NCI-H2029 treated with DMSO at 0.1 percent for 48 hours (cell line): ENCODE data around the gene TNFRSF25.
"Not testable (repeated sequence)": the region's sequence is repeated elsewhere in the genome, so short reads cannot be mapped to it uniquely, and the experiment has no call there.

Experiments
- DNase-seq: peaks from one replicate; lab custom pipeline; 2025; lab: John Stamatoyannopoulos, UW

The TNFRSF25 gene

GRCh38 chr1:6501279-6501813 is 35.4 kb upstream of the TNFRSF25 start:
- DNase-seq = no peak

- no peak for DNase-seq
Measured at GRCh38 chr1:6500544-6501278, 34.7 kb upstream of the TNFRSF25 start.

DNA sequence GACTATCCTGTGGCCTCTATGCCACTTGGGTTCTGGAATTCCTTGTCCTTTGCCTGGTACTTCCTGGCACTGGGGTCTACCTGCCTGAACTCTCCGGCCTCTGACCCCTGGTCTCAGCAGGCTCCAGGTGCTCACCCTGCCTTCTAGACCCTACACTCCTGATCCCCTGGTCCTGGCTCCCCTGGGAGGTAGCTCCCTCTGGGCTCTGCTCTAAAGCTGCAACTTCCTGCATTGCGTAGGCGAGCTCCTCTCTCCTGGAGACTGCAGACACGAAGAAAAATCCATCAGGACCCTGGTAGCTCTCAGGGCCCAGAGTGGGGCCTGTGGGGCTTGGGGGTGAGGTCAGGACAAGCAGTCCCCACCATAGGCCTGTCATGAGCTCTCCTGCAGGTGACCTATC is 33.3 kb upstream of the TNFRSF25 start:
- DNase-seq = no peak

- no peak for DNase-seq
Measured at GRCh38 chr1:6498576-6499111, 32.7 kb upstream of the TNFRSF25 start.

DNA sequence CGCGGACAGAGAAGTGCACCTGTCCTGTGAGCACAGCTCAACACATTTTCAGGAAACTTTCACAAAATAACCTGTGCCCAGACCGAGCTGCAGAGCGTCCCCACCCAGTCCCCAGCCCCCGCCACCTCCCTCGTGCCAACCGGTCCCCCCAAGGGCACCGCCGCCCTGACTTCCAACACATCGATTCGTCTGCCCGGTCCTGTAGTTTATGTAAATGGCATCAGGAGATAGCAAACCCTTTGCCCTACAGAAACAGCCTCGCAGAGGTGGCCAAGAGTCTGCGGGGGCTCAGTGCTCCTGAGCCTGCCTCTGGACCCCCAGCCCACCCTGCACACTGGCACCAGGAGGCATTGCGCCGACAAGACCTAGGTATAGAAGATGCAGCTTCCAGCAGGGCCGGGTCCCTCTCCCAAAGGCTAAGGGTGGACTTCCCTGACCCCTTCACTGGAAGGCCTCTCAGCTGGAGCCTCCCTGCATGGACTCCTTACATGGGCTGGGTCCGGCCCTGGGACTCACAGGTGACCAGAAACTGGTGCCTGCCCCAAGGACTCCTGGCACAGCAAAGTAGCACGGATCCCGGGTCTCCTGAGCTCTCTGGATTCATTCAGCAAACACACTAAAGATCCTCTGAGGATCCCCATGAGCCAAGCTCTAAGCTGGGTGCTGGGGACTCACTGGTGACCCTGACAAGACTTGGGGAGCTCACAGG is 32.0 kb upstream of the TNFRSF25 start:
- no peak for DNase-seq

- no peak for DNase-seq
Measured at GRCh38 chr1:6497215-6497866, 31.4 kb upstream of the TNFRSF25 start.

DNA sequence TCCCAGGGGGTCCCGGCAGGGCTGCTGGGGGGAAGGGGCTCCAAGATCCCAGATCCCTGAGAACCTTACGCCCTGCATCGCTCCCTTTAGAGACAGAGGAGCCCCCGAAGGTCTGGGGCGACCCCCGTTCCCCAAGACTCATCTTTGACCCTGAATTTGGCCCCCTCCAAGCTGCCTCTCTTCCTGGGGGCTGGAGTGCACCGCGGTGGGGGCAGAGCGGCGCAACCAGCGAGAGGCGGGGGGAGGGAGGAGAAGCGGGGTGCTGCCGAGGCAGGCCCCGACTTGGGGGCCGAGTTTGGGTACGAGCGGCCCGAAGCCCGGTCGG is 30.9 kb upstream of the TNFRSF25 start:
- DNase-seq = no peak

DNA sequence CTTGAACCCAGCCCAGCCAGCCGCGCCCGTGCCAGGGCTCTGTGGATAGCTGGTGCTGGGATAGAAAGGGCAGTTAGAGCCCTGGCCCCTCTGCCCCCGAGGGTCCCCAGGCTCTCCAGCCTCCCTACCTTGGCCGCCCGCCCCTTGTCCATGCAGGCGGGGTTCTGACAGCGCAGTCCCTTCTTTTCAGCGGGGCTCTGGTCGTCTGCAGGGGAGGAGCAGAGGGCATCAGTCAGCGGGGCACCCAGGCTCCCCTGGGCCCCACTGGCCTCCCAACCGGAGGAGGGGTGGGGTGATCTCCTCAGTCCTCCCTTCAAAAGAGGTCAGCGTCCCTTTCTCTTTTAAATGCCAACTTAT is 30.4 kb upstream of the TNFRSF25 start:
- no peak for DNase-seq

DNA sequence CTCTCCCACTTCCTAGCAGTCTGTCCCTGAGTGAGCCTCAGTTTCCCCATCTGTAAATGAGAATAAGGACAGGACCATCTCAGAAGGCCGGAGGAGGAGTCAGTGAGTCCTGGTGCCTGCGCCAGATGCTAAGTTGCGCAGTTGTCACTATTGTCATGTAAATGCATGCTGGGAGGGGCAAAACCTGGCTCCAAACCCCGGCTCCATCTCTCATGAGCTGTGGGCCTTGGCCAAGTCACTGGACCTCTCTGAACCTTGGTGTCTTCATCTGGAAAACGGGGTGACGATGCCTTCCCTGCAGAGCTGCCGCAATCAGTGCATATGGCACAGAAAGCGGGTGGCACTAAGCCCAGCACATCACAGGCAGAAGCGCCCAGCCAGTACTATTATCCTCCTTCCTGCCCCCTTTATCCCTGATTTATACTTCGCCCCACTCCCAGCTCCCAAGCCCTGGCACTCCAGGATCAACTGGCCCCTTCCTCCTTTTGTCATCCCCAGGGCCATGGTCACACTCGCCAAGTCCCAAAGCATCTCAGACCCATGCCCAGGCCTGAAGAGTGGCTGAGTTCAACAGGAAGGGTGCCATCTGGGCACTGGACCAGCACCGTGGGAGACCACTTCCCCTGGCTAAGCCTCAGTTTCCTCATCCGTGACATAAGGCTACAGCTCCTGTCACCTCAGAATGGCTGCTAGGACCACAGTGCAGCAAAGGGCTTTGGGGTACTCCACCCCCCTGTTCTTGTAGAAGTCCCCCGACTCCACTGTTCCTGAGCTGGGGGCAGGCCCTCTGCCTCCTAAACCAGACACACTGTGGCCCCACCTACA is 29.8 kb upstream of the TNFRSF25 start:
- no peak for DNase-seq

DNA sequence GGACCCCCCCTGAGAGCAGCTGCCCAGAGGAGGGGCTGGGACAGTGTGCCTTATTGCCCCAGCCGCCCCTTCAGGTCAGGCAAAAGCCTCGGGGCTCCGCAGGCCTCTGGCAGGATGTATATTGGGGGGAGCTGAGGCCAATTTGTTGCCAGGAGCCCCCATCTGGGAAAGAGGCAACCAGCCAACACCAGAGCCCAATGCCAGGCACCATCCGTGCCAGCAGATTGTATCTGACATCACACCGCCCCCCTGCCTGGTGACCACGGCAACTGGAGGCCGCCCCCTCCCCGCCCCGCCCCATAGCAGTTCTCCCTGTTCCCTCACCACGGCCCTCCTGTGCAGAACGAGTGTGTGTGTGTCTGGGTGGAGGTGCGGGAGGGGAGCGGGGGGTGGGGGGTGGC is 29.1 kb upstream of the TNFRSF25 start:
- no peak for DNase-seq

- DNase-seq = no peak
Measured at GRCh38 chr1:6494627-6495026, 28.7 kb upstream of the TNFRSF25 start.

- DNase-seq = not testable (repeated sequence)
Measured at GRCh38 chr1:6493834-6494223, 27.9 kb upstream of the TNFRSF25 start.

- DNase-seq = no peak
Measured at GRCh38 chr1:6491966-6492365, 26.0 kb upstream of the TNFRSF25 start.

- no peak for DNase-seq
Measured at GRCh38 chr1:6491480-6491962, 25.5 kb upstream of the TNFRSF25 start, which contains the start of gene PLEKHG5. PLEKHG5 (minus strand) TSS chr1:6491667; CDS start chr1:6477571, 14,096 bp downstream.

GRCh38 chr1:6491081-6491449 is 25.1 kb upstream of the TNFRSF25 start:
- no peak for DNase-seq

GRCh38 chr1:6490181-6491080 is 24.5 kb upstream of the TNFRSF25 start:
- DNase-seq = no peak

GRCh38 chr1:6489799-6490180 is 23.8 kb upstream of the TNFRSF25 start:
- no peak for DNase-seq

DNA sequence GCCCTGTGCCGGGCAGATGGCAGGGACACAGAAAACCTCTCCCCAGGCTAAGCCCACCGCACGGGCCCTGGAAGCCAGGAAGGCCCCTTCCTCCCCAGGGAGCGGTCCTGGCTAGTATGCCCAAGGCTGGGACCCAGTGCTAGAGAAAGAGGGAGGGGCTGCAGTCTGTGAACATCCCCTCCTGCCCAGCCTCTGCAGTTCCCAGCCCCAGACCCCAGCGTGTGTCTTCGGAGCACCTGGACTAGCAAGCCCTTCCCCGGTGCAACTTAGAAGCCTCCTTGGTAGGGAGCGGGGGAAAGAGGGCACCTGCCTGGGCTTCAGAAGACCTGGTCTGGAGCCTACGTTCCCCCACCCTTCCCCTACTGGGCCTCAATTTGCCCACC is 23.4 kb upstream of the TNFRSF25 start:
- DNase-seq = no peak

DNA sequence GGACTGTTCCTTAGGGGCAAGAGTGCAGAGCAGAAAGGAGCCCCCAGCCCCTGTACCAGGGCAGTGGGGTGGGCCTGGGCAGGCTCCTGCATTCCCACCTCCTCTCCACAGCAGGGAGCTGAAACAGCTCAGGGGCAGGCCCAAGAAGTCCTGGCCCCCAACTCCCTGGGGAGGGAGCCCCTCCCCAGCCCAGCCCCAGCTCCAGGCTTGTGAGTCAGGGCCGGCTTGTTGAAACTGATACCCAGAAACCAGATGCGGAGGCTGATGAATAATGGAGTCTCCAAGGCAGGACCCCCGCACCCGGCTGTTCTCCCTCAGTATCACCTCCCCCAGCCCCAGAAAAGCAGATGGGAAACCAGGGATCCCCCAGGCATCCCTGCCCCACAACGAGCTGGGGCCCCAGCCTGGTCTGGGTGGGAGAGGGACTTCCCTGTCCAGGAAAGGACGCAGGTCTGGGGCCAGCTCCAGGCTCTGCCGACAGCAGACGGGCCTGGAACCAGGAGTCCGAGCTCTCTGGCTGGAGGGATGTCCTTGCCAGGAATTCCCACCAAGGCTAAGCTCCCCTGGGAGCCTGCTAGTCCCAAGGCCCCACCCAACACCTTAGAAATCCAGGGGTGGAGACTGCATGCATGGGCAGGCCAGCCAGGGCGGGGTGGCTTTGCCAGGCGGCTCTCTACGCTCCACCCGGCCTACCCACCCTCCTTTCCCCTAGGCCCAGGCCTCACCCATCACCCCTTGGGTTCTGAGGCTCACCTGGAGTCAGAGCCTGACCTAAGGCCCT is 22.8 kb upstream of the TNFRSF25 start:
- no peak for DNase-seq
